ENCODE results near the gene CEACAM19.

GRCh38 chr19:44698492-44699201, 27.4 kb downstream of the CEACAM19 start, which contains the start of gene CEACAM16:
- TF ChIP-seq CTCF (IDR thresholded peaks at IDR 0.05 in 8 of 11, conservative IDR thresholded peaks at IDR 0.05 in 3 of 11) (no peak), POLR2A (IDR thresholded peaks at IDR 0.05) (no peak)

Data from spleen (tissue), 7 donors.